HL-60 (cell line): ENCODE measurements around the gene RTN4RL1.

Experiments
- DNase-seq, 2 experiments: peaks; one replicate each; pipeline ENCODE4 v3.0.0-alpha.2; 2010 to 2020; ENCODE audit warnings: low read depth in 1 of 2, low spot score in 1 of 2
- H3K27ac ChIP-seq: fragments of 250-450 bp; sonication (Bioruptor Pico); replicated peaks from 2 replicates; pipeline ENCODE4 v1.5.1; 2020; ENCODE audit warnings: mild to moderate bottlenecking, moderate library complexity
- H3K27me3 ChIP-seq: fragments of 250-450 bp; sonication (Bioruptor Pico); 2 replicates; pipeline ENCODE4 v1.5.1; 2021; ENCODE audit warnings: mild to moderate bottlenecking, moderate library complexity; ENCODE audit not compliant: insufficient read depth, poor library complexity, severe bottlenecking
- H3K4me3 ChIP-seq: replicated peaks from 2 replicates; pipeline ENCODE4 v1.5.1; 2011; ENCODE audit warnings: mild to moderate bottlenecking, control low read depth, low read length; ENCODE audit not compliant: insufficient read depth
- GABPA ChIP-seq: IDR thresholded peaks from 2 replicates; pipeline ENCODE4 v1.6.1; 2012; ENCODE audit warnings: low read depth
- POLR2AphosphoS5 ChIP-seq: IDR thresholded peaks from 2 replicates; pipeline ENCODE4 v1.6.1; 2012; ENCODE audit warnings: low read depth
- SPI1 ChIP-seq: IDR thresholded peaks from 2 replicates; pipeline ENCODE4 v1.6.1; 2012; ENCODE audit warnings: low read depth, mild to moderate bottlenecking, borderline replicate concordance
- TF ChIP-seq, protein P1 (sequence below): IDR thresholded peaks from one replicate; pipeline ENCODE4 v1.5.1; 2011; ENCODE audit warnings: low read length, control low read depth, inconsistent platforms; ENCODE audit not compliant: insufficient read depth
- TF ChIP-seq, protein P2 (sequence below): IDR thresholded peaks from 2 replicates; pipeline ENCODE4 v1.6.1; 2012; ENCODE audit warnings: low read depth; ENCODE audit not compliant: insufficient replicate concordance

Gene RTN4RL1

DNA sequence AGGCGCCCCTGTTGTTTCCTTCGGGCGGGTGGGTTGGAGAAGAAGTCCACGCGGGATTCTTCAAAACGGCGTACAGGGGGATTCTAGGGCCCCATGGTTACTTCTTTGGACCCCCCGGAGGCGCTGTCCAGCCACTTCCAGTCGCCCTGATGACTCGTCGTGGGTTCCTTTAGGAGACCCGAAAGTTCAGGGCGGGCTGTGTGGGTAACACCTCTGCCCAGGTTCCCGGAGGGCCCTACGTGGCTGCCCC lies 29.1 kb upstream of the RTN4RL1 start:
- H3K4me3 ChIP-seq, result peak overlapping the region; percentile 46
- no peak overlapping the region for H3K27ac ChIP-seq
- no peak for DNase-seq
- peaks cover 12% of the 10 kb centered on the region for H3K27me3 ChIP-seq
- TF ChIP-seq POLR2AphosphoS5 (no peak), GABPA (no peak), SPI1 (no peak)
- TF ChIP-seq, protein P1, sequence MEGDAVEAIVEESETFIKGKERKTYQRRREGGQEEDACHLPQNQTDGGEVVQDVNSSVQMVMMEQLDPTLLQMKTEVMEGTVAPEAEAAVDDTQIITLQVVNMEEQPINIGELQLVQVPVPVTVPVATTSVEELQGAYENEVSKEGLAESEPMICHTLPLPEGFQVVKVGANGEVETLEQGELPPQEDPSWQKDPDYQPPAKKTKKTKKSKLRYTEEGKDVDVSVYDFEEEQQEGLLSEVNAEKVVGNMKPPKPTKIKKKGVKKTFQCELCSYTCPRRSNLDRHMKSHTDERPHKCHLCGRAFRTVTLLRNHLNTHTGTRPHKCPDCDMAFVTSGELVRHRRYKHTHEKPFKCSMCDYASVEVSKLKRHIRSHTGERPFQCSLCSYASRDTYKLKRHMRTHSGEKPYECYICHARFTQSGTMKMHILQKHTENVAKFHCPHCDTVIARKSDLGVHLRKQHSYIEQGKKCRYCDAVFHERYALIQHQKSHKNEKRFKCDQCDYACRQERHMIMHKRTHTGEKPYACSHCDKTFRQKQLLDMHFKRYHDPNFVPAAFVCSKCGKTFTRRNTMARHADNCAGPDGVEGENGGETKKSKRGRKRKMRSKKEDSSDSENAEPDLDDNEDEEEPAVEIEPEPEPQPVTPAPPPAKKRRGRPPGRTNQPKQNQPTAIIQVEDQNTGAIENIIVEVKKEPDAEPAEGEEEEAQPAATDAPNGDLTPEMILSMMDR, result no peak
- TF ChIP-seq, protein P2, sequence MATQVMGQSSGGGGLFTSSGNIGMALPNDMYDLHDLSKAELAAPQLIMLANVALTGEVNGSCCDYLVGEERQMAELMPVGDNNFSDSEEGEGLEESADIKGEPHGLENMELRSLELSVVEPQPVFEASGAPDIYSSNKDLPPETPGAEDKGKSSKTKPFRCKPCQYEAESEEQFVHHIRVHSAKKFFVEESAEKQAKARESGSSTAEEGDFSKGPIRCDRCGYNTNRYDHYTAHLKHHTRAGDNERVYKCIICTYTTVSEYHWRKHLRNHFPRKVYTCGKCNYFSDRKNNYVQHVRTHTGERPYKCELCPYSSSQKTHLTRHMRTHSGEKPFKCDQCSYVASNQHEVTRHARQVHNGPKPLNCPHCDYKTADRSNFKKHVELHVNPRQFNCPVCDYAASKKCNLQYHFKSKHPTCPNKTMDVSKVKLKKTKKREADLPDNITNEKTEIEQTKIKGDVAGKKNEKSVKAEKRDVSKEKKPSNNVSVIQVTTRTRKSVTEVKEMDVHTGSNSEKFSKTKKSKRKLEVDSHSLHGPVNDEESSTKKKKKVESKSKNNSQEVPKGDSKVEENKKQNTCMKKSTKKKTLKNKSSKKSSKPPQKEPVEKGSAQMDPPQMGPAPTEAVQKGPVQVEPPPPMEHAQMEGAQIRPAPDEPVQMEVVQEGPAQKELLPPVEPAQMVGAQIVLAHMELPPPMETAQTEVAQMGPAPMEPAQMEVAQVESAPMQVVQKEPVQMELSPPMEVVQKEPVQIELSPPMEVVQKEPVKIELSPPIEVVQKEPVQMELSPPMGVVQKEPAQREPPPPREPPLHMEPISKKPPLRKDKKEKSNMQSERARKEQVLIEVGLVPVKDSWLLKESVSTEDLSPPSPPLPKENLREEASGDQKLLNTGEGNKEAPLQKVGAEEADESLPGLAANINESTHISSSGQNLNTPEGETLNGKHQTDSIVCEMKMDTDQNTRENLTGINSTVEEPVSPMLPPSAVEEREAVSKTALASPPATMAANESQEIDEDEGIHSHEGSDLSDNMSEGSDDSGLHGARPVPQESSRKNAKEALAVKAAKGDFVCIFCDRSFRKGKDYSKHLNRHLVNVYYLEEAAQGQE, result no peak

DNA sequence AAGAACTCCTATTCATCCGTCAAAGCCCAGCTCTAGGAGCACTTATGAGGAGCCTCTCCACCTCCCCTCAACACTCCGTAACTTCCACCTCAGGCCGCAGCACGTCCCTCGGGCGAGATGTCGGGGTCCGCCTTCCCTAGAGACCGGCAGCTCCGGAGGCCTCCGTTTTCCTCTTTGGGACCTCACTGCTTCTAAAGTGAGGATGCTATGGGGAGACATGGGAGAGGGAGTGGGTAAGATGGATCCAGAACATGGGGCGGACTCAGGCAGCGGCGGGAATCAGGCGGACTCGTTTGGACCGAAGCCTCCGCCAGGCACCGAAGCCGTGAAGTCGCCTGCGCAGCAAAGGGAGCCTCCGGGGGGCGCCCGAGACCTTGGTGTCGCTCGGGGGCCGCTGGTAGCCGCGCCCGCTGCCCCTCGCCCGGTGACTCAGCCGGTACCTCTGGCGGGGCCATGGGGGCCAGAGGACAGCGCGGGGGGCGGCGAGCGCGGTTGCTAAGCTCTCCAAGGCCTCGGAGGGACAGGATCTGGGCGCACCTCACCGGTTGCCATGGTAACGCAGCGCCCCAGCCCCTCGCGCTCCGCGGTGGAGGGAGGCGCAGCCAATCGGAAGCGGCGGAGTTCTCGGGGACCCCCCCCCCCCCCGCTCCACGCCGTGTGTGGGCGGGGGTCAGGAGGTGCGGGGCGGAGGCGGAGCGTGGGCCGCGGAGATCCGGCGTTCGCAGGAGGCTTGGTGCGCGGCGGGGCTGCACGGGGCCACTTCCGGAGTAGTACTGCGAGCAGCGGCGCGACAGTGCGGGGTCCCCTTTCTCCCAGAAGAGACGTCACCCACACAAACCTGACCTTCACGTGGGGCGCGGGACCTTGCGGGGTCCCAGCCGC lies 28.5 kb upstream of the RTN4RL1 start:
- Histone ChIP-seq H3K27me3 (peaks cover 12% of the 10 kb centered on the region), H3K4me3 (peak overlapping the region; percentile 46), H3K27ac (no peak overlapping the region)
- TF ChIP-seq, protein P2, result no peak
- TF ChIP-seq, protein P1, result peak; percentile 23
- no peak for DNase-seq

DNA sequence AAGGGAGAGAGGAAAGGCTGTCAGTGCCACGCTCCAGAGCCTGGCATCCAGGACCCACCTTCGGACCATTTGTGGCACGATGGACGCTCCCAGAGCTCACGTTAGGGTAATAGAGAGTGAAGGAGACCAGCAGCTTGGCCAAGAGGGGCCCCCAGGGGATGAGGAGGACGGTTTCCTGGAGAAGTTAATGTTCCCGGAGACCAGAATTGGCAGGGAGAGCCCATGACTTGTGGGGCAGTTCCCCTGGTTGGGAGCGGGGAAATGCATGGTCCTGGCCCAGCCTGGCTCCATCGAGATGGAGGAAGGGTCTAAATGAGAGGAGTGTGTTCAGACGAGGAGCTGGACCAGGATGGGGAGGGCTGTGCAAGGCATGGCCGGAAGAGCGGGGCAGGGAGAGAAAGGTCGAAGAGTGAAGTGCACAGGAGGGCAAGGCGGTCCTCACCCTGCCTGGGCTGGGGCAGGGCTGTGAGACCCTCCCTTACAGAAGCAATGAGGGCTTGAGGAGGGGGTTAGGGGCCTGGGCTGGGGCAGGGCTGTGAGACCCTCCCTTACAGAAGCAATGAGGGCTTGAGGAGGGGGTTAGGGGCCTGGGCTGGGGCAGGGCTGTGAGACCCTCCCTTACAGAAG lies 26.9 kb upstream of the RTN4RL1 start:
- Histone ChIP-seq H3K27me3 (peaks cover 12% of the 10 kb centered on the region), H3K27ac (no peak overlapping the region), H3K4me3 (no peak overlapping the region)
- TF ChIP-seq, protein P1, result no peak
- TF ChIP-seq, protein P2, result no peak
- TF ChIP-seq GABPA (no peak), SPI1 (no peak), POLR2AphosphoS5 (no peak)
- DNase-seq, result no peak
